Memory B cell (primary cell): ENCODE measurements around the gene LRRTM4.

ENCODE experiments used
- ATAC-seq: fragments of 150-1000 bp; cut with Tn5 transposase; 2 replicates; pipeline ENCODE4 v1.10.0; 2021; ENCODE audit warnings: low read depth, mild to moderate bottlenecking, moderate library complexity
- DNase-seq, 2 donors: peaks; one replicate each; pipeline ENCODE4 v3.0.0; 2022; ENCODE audit warnings: low spot score in 2 of 2
- H3K27ac Mint-ChIP-seq: one replicate; pipeline ENCODE4 v1.8.0; 2022; ENCODE audit warnings: mild to moderate bottlenecking, moderate library complexity, mixed read lengths
- H3K27me3 Mint-ChIP-seq: one replicate; pipeline ENCODE4 v1.8.0; 2022; ENCODE audit warnings: mixed read lengths
- H3K36me3 Mint-ChIP-seq: one replicate; pipeline ENCODE4 v1.8.0; 2022; ENCODE audit warnings: mild to moderate bottlenecking, mixed read lengths
- H3K4me1 Mint-ChIP-seq: one replicate; pipeline ENCODE4 v1.8.0; 2022; ENCODE audit warnings: mixed read lengths
- H3K4me3 Mint-ChIP-seq: one replicate; pipeline ENCODE4 v1.8.0; 2022; ENCODE audit warnings: mild to moderate bottlenecking, moderate library complexity, mixed read lengths
- H3K9me3 Mint-ChIP-seq: one replicate; pipeline ENCODE4 v1.8.0; 2022; ENCODE audit warnings: mixed read lengths

Gene LRRTM4

DNA sequence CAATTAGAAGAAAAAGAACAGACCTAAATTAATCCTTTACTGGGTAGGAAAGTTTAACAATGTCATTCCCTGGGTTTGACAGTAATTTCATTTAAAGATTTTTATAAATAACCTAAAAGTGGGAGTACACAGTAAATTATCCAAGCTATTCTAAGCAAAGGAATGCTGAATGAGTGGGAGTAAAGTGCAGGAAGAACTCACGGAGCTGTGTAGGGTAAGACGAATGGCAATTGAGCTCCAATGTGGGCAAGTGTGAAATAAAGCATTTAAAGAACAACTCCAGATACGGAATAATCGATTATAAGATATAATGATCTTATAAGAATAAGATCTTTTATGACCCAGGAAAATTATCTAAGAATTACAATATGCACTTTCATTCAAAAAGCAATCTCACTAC lies 93.2 kb downstream of the LRRTM4 start:
- Mint-ChIP-seq H3K4me1 (no peaks in the 10 kb centered on the region), H3K36me3 (no peaks in the 10 kb centered on the region), H3K9me3 (peaks cover 5% of the 10 kb centered on the region), H3K27ac (no peak overlapping the region), H3K27me3 (no peaks in the 10 kb centered on the region), H3K4me3 (no peak overlapping the region)
- ATAC-seq = no peak
- DNase-seq = no peak

GRCh38 chr2:77421971-77422370 lies 100.2 kb downstream of the LRRTM4 start:
- no peak for DNase-seq

DNA sequence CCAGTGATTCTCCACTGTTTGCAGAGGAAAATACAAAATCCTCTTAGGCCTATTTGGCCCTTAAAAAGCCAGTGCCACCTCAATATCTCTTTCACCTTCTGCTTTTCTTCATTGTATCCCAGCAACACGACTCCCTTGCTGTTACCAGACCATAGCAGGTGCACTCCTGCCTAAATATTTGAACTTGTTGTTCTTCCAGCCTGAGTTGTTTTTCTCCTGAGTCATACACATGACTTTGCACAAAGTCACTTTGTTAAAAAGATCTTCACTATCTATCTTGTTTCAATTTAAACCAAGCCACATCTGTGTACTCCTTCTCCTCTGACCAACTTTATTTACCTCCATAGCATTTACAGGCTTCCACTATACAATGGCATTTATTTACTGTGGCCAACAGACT lies 103.6 kb downstream of the LRRTM4 start:
- no peak overlapping the region for H3K4me3 Mint-ChIP-seq
- no peak for ATAC-seq

More at GRCh38 chr2:77421971-77422370, 100.2 kb downstream of the LRRTM4 start:
- H3K9me3 Mint-ChIP-seq = peaks cover 4% of the 10 kb centered on the region
- no peaks in the 10 kb centered on the region for H3K4me1 Mint-ChIP-seq
- no peaks in the 10 kb centered on the region for H3K36me3 Mint-ChIP-seq
- no peak overlapping the region for H3K27ac Mint-ChIP-seq
- no peaks in the 10 kb centered on the region for H3K27me3 Mint-ChIP-seq
- ATAC-seq = no peak
- no peak overlapping the region for H3K4me3 Mint-ChIP-seq

DNA sequence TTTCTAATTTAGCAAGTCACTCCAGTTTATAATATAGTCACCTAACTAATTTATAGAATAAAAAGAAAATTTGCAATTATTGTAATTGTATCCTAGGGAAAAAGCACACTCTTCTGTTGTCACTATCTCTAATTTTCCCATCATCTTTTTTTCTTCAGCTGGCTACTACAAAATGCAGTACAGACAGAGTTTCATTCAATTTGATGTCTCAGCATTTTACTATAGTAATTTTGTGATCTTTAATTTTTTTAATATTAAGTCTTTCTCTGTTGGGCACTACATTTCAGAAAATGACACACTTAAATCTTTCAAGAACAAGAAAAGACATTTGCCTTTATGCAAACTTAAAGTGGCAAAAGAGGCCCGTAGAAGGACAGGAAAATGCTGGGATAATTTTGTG lies 118.0 kb downstream of the LRRTM4 start:
- H3K27ac Mint-ChIP-seq = no peak overlapping the region
- H3K9me3 Mint-ChIP-seq = peaks cover 3% of the 10 kb centered on the region
- no peaks in the 10 kb centered on the region for H3K4me1 Mint-ChIP-seq
- DNase-seq (no peak), ATAC-seq (no peak)
- H3K27me3 Mint-ChIP-seq = no peaks in the 10 kb centered on the region
- H3K4me3 Mint-ChIP-seq = no peak overlapping the region
- H3K36me3 Mint-ChIP-seq = no peaks in the 10 kb centered on the region

More for the DNA sequence above, 103.6 kb downstream of the LRRTM4 start:
- Mint-ChIP-seq H3K36me3 (no peaks in the 10 kb centered on the region), H3K9me3 (peaks cover 4% of the 10 kb centered on the region), H3K4me1 (no peaks in the 10 kb centered on the region), H3K27ac (no peak overlapping the region), H3K27me3 (no peaks in the 10 kb centered on the region)
- DNase-seq = no peak

DNA sequence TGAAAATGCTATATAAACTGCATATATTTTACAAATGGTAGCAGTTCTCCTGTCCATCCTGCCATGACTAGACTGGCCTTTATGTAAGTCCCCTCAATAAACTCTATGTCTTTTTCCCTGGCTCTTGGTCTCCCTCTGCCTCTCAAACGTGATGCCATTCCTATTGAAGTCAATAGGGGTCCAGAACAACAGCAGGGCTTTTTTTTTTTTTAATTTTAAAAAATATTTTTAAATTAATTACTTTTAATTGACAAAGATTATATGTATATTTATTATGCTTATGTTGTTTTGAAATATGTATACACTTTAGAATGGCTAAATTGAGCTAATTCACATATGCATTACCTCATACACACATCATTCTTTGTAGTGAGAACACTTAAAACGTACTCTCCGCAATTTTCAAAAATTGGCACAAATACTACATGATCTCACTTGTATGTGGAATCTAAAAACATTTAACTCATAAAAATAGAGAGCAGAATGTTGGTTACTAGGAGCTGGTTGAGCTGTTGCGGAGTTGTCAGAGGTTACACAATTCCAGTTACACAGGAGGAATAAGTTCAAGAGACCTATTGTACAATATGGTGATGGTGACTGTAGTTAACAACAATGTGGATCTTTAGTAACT lies 123.1 kb downstream of the LRRTM4 start:
- no peak for ATAC-seq

GRCh38 chr2:77397763-77398162 lies 124.4 kb downstream of the LRRTM4 start:
- ATAC-seq (no peak), DNase-seq (no peak)
- H3K9me3 Mint-ChIP-seq = peaks cover 8% of the 10 kb centered on the region
- no peaks in the 10 kb centered on the region for H3K4me1 Mint-ChIP-seq
- H3K36me3 Mint-ChIP-seq = no peaks in the 10 kb centered on the region
- H3K4me3 Mint-ChIP-seq = no peak overlapping the region
- no peaks in the 10 kb centered on the region for H3K27me3 Mint-ChIP-seq
- no peak overlapping the region for H3K27ac Mint-ChIP-seq

More for the DNA sequence above, 123.1 kb downstream of the LRRTM4 start:
- H3K9me3 Mint-ChIP-seq = peaks cover 3% of the 10 kb centered on the region
- no peak overlapping the region for H3K27ac Mint-ChIP-seq
- H3K4me3 Mint-ChIP-seq = no peak overlapping the region
- no peaks in the 10 kb centered on the region for H3K27me3 Mint-ChIP-seq
- no peaks in the 10 kb centered on the region for H3K36me3 Mint-ChIP-seq
- H3K4me1 Mint-ChIP-seq = no peaks in the 10 kb centered on the region
- DNase-seq = no peak

DNA sequence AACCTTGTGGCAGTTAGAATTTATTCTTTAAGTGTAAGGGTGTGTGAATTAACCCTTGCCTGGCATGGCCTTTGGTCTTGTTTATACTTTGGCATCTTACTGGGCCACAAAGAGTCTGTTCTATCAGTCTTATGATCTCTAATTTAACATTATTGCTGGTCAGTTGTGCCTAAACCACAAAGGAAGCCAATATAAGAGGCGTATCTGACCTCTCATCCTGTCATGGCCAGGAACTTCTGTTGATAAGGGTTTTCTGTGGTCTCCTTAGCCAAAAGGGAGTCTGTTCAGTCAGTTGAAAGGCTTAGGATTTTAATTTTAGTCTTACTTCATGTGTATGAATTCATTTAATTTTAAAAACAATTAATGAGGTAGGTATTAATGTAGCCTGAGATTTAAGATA lies 127.2 kb downstream of the LRRTM4 start:
- H3K27ac Mint-ChIP-seq = no peak overlapping the region
- DNase-seq = no peak
- no peaks in the 10 kb centered on the region for H3K36me3 Mint-ChIP-seq
- no peaks in the 10 kb centered on the region for H3K27me3 Mint-ChIP-seq
- no peak overlapping the region for H3K4me3 Mint-ChIP-seq
- H3K9me3 Mint-ChIP-seq = peaks cover 5% of the 10 kb centered on the region
- no peak for ATAC-seq
- no peaks in the 10 kb centered on the region for H3K4me1 Mint-ChIP-seq

GRCh38 chr2:77391119-77391518 lies 131.1 kb downstream of the LRRTM4 start:
- Mint-ChIP-seq H3K27ac (no peak overlapping the region), H3K9me3 (peaks cover 5% of the 10 kb centered on the region), H3K27me3 (no peaks in the 10 kb centered on the region), H3K4me1 (no peaks in the 10 kb centered on the region), H3K4me3 (no peak overlapping the region), H3K36me3 (no peaks in the 10 kb centered on the region)
- no peak for DNase-seq
- ATAC-seq = no peak

- H3K36me3 Mint-ChIP-seq = no peaks in the 10 kb centered on the region
- H3K9me3 Mint-ChIP-seq = no peaks in the 10 kb centered on the region
- no peaks in the 10 kb centered on the region for H3K4me1 Mint-ChIP-seq
- DNase-seq (no peak), ATAC-seq (no peak)
- no peak overlapping the region for H3K27ac Mint-ChIP-seq
- H3K4me3 Mint-ChIP-seq = no peak overlapping the region
- no peaks in the 10 kb centered on the region for H3K27me3 Mint-ChIP-seq
These were observed 134.9 kb downstream of the LRRTM4 start for GRCh38 chr2:77387324-77387723.

DNA sequence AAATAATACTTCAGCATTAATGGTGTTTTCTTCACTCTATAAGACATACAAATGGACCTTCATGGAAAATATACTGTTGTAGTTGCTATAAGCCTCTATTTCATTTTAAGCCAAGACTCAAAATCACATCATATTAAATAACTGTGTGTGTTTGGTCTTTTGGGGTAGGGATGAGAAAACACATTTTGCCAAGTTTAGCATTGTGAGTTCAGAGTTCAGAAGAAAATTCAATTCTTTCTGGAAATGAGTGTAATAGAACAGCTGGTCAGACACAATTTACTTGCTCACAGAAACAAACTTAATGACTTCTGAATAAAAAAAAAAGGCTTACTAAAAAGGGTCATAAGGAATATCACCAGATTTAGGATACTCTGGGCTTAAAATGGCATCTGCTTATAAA lies 149.5 kb downstream of the LRRTM4 start:
- no peak overlapping the region for H3K4me3 Mint-ChIP-seq
- H3K27ac Mint-ChIP-seq = no peak overlapping the region
- DNase-seq (no peak), ATAC-seq (no peak)
- H3K9me3 Mint-ChIP-seq = peaks cover 3% of the 10 kb centered on the region
- H3K4me1 Mint-ChIP-seq = no peaks in the 10 kb centered on the region
- H3K27me3 Mint-ChIP-seq = no peaks in the 10 kb centered on the region
- H3K36me3 Mint-ChIP-seq = no peaks in the 10 kb centered on the region

- H3K4me3 Mint-ChIP-seq = no peak overlapping the region
- no peak for DNase-seq
- H3K27ac Mint-ChIP-seq = no peak overlapping the region
- H3K4me1 Mint-ChIP-seq = no peaks in the 10 kb centered on the region
- H3K27me3 Mint-ChIP-seq = no peaks in the 10 kb centered on the region
- H3K9me3 Mint-ChIP-seq = peaks cover 7% of the 10 kb centered on the region
- ATAC-seq = no peak
- no peaks in the 10 kb centered on the region for H3K36me3 Mint-ChIP-seq
These were observed 151.7 kb downstream of the LRRTM4 start for GRCh38 chr2:77370511-77370910.

DNA sequence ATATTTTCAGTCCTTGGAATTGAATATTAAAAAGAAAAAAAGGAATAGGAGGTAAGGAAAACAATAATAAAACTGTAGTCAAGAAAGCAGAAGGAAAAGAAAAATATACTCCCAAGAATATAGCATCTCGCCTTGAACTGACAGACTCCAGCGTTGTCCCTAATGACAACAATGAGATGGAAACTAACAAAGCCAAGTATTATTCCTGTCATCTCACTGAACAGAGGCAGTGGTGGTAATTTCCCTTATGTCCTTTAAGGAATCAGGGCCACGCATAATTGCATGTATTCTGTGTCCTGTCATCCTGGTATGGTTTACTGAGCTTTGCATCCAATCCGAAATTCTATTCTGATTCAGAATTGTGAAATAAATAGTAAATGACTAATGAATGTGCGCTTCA lies 158.9 kb downstream of the LRRTM4 start:
- no peak for ATAC-seq
- Mint-ChIP-seq H3K4me1 (no peaks in the 10 kb centered on the region), H3K9me3 (peaks cover 8% of the 10 kb centered on the region), H3K27ac (no peak overlapping the region), H3K27me3 (no peaks in the 10 kb centered on the region), H3K36me3 (no peaks in the 10 kb centered on the region), H3K4me3 (no peak overlapping the region)
- DNase-seq = no peak

DNA sequence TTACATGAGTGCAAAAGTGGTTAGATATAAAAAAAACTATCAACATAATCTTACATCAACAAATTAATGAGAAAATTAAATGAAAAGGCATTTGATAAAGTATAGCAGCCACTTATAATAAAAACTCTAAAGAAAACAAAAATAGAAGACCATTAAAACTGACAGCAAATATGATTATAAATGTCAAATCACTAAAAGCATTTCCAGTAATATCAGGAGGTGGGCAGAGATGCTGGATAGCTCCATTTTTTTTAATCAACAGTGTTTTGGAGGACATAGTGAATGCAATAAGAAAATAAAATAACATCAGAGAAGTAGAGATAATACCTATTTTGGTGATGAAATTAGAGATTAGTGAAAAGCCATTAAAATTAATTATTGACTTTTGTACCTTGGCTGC lies 173.4 kb downstream of the LRRTM4 start:
- ATAC-seq (no peak), DNase-seq (no peak)
- Mint-ChIP-seq H3K4me3 (no peak overlapping the region), H3K9me3 (peaks cover 11% of the 10 kb centered on the region), H3K27ac (no peak overlapping the region), H3K27me3 (no peaks in the 10 kb centered on the region), H3K36me3 (no peaks in the 10 kb centered on the region), H3K4me1 (no peaks in the 10 kb centered on the region)

GRCh38 chr2:77336013-77336412 lies 186.2 kb downstream of the LRRTM4 start:
- H3K9me3 Mint-ChIP-seq = peaks cover 10% of the 10 kb centered on the region
- H3K4me1 Mint-ChIP-seq = no peaks in the 10 kb centered on the region
- no peaks in the 10 kb centered on the region for H3K27me3 Mint-ChIP-seq
- H3K27ac Mint-ChIP-seq = no peak overlapping the region
- ATAC-seq = no peak
- no peak for DNase-seq
- no peak overlapping the region for H3K4me3 Mint-ChIP-seq
- peaks cover 1% of the 10 kb centered on the region for H3K36me3 Mint-ChIP-seq

- H3K9me3 Mint-ChIP-seq = peaks cover 11% of the 10 kb centered on the region
- no peaks in the 10 kb centered on the region for H3K36me3 Mint-ChIP-seq
- no peak overlapping the region for H3K27ac Mint-ChIP-seq
- no peak for DNase-seq
- no peak overlapping the region for H3K4me3 Mint-ChIP-seq
- no peaks in the 10 kb centered on the region for H3K27me3 Mint-ChIP-seq
- no peak for ATAC-seq
- no peaks in the 10 kb centered on the region for H3K4me1 Mint-ChIP-seq
These were observed 193.8 kb downstream of the LRRTM4 start for GRCh38 chr2:77328134-77328931.
